Stimulated activated CD4-positive, alpha-beta T cell treated with anti-CD3 and anti-CD28 coated beads, Interleukin-1b, Interleukin-23, amount 100 ng/mL, for 1 hour (primary cell): ENCODE results near the gene CFAP97.

ENCODE experiments used
- DNase-seq, 2 donors: peaks; one replicate each; pipeline ENCODE4 v3.0.0-alpha.2; 2020; ENCODE audit warnings: low read depth in 2 of 2

CFAP97 gene

GRCh38 chr4:185109736-185110135 lies 94.1 kb downstream of the CFAP97 start:
- DNase-seq = no peak
